WTC11 (cell line): ENCODE measurements around the gene LRRC9. TPM values are rescaled to one million over a fixed set of nuclear protein-coding genes. Genes with fewer than 3 reads are reported as not detected.

Experiments used
- ATAC-seq: fragments of 200-7000 bp; cut with Tn5 transposase; 2 replicates; pipeline ENCODE4 v1.10.0; 2021; ENCODE audit warnings: mild to moderate bottlenecking, moderate library complexity
- CTCF ChIA-PET: fragments of 300-600 bp; sonication (Branson Sonifier 250); formaldehyde crosslinking; loops from one replicate; lab custom pipeline; 2021; ENCODE audit warnings: antibody characterized with exemption; lab: Charles Lee
- POLR2A ChIA-PET: fragments of 350-600 bp; sonication (Branson Sonifier 250); formaldehyde crosslinking; loops from one replicate; lab custom pipeline; 2021; ENCODE audit warnings: antibody characterized with exemption; lab: Charles Lee
- DNase-seq: peaks from one replicate; pipeline ENCODE4 v3.0.0; 2021; ENCODE audit warnings: low spot score
- H3K27ac Mint-ChIP-seq: 2 replicates; pipeline ENCODE4 v1.8.0; 2021; ENCODE audit warnings: mixed read lengths
- H3K27me3 Mint-ChIP-seq: 2 replicates; pipeline ENCODE4 v1.8.0; 2021; ENCODE audit warnings: low read depth, mild to moderate bottlenecking, moderate library complexity, mixed read lengths
- H3K36me3 Mint-ChIP-seq: 2 replicates; pipeline ENCODE4 v1.8.0; 2021; ENCODE audit warnings: mixed read lengths
- H3K4me1 Mint-ChIP-seq: 2 replicates; pipeline ENCODE4 v1.8.0; 2022; ENCODE audit warnings: mixed read lengths
- H3K4me3 Mint-ChIP-seq: 2 replicates; pipeline ENCODE4 v1.8.0; 2021; ENCODE audit warnings: mild to moderate bottlenecking, moderate library complexity, mixed read lengths
- H3K9me3 Mint-ChIP-seq: 2 replicates; pipeline ENCODE4 v1.8.0; 2021; ENCODE audit warnings: mixed read lengths
- CBFB ChIP-seq: sonication (generic); formaldehyde crosslinking; IDR thresholded peaks from 2 replicates; pipeline ENCODE4 v1.8.1; 2022; ENCODE audit warnings: mild to moderate bottlenecking, low read depth, missing genetic modification reagents
- EMX1 ChIP-seq: fragments of 250-450 bp; sonication (Bioruptor Pico); IDR thresholded peaks from 2 replicates; pipeline ENCODE4 v1.8.0; 2021; ENCODE audit warnings: mild to moderate bottlenecking
- ESRRA ChIP-seq: sonication (generic); formaldehyde crosslinking; IDR thresholded peaks from 2 replicates; pipeline ENCODE4 v1.8.1; 2022; ENCODE audit warnings: mild to moderate bottlenecking, missing genetic modification reagents, borderline replicate concordance
- FOXJ3 ChIP-seq: sonication (generic); formaldehyde crosslinking; IDR thresholded peaks from 2 replicates; pipeline ENCODE4 v1.9.0; 2021; ENCODE audit warnings: missing genetic modification reagents, mild to moderate bottlenecking, borderline replicate concordance
- GTF2I ChIP-seq: fragments of 250-450 bp; sonication (Bioruptor Pico); conservative IDR thresholded peaks from 2 replicates; pipeline ENCODE4 v1.4.0; 2021; ENCODE audit warnings: mild to moderate bottlenecking
- IRF2 ChIP-seq: sonication (generic); formaldehyde crosslinking; IDR thresholded peaks from 2 replicates; pipeline ENCODE4 v1.8.0; 2022; ENCODE audit warnings: low read depth, missing genetic modification reagents, borderline replicate concordance
- MYBL2 ChIP-seq: sonication (generic); formaldehyde crosslinking; IDR thresholded peaks from 2 replicates; pipeline ENCODE4 v1.8.1; 2023; ENCODE audit warnings: mild to moderate bottlenecking, moderate library complexity, missing genetic modification reagents
- NR3C1 ChIP-seq: sonication (generic); formaldehyde crosslinking; conservative IDR thresholded peaks from 2 replicates; pipeline ENCODE4 v1.8.1; 2023; ENCODE audit warnings: low read depth, mild to moderate bottlenecking, missing genetic modification reagents
- SP1 ChIP-seq: sonication (generic); formaldehyde crosslinking; conservative IDR thresholded peaks from 2 replicates; pipeline ENCODE4 v1.8.1; 2022; ENCODE audit warnings: missing genetic modification reagents
- TP53 ChIP-seq: sonication (generic); formaldehyde crosslinking; IDR thresholded peaks from 2 replicates; pipeline ENCODE4 v1.8.1; 2023; ENCODE audit warnings: mild to moderate bottlenecking, missing genetic modification reagents
- ZNF263 ChIP-seq: sonication (generic); formaldehyde crosslinking; IDR thresholded peaks from 2 replicates; pipeline ENCODE4 v1.8.1; 2022; ENCODE audit warnings: low read depth, mild to moderate bottlenecking, moderate library complexity, missing genetic modification reagents
- total RNA-seq: library from RNA; stranded (reverse); gene quantifications from 3 replicates; pipeline ENCODE4 v1.2.3, GENCODE V29; 2021
- TF ChIP-seq, protein P1 (sequence below): sonication (generic); formaldehyde crosslinking; IDR thresholded peaks from 2 replicates; pipeline ENCODE4 v1.8.1; 2022; ENCODE audit warnings: mild to moderate bottlenecking, moderate library complexity, missing genetic modification reagents
- TF ChIP-seq, protein P2 (sequence below): fragments of 250-450 bp; sonication (Bioruptor Pico); IDR thresholded peaks from 2 replicates; pipeline ENCODE4 v1.9.0; 2021; ENCODE audit warnings: mild to moderate bottlenecking
- TF ChIP-seq, protein P3 (sequence below): fragments of 250-450 bp; sonication (Bioruptor Pico); IDR thresholded peaks from 2 replicates; pipeline ENCODE4 v1.9.0; 2021; ENCODE audit warnings: mild to moderate bottlenecking
- TF ChIP-seq, protein P4 (sequence below): sonication (generic); formaldehyde crosslinking; IDR thresholded peaks from 2 replicates; pipeline ENCODE4 v1.8.0; 2022; ENCODE audit warnings: mild to moderate bottlenecking, missing genetic modification reagents
- TF ChIP-seq, protein P5 (sequence below): sonication (generic); formaldehyde crosslinking; IDR thresholded peaks from 2 replicates; pipeline ENCODE4 v1.8.0; 2023; ENCODE audit warnings: mild to moderate bottlenecking, missing genetic modification reagents
- TF ChIP-seq, protein P6 (sequence below): sonication (generic); formaldehyde crosslinking; conservative IDR thresholded peaks from 2 replicates; pipeline ENCODE4 v1.8.1; 2022; ENCODE audit warnings: mild to moderate bottlenecking, missing genetic modification reagents

LRRC9 gene
- total RNA-seq, 1 experiment from 2014 or later, result 0.79 TPM

DNA sequence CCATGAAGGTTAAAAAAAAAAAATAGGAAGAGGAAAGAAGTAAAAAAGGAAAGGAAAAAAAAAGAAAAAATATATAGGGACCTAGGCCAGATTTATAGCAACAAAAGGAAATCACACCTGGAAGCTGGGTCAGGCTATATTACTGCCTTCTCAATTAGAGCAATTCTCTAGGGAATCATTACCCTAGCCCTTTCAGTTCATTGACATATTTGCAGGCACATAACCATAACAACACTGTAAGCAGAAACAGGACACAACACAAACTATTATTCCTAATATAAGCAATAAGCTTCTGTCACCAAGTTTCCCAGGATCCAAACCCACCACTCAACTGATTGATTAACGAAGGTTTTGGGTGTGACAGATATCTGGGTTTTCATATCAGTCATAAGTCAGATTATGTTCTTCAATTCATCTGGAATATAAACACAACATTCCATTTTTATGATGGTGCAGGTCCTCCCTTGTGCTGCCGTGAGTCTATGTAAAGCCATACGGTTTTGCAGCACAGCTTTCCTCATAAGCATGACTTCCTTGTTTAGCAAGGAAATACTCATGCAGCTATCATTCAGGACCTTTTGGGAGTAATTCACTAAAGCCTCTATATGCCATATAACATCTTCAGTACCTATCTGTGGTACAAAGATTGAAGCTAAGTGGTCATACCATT, 176.0 kb downstream of the LRRC9 start:
- DNase-seq (no peak), ATAC-seq (no peak)
- peaks cover 19% of the 10 kb centered on the region for H3K36me3 Mint-ChIP-seq
- ChIA-PET CTCF (interaction anchor here (1.0 kb wide), 1 partner anchor 131 kb away, joined by 3 read pairs; no protein-coding TSS in a partner anchor), POLR2A (no interaction called here)
- no peak overlapping the region for H3K4me3 Mint-ChIP-seq
- H3K27ac Mint-ChIP-seq, result no peak overlapping the region
- no peaks in the 10 kb centered on the region for H3K27me3 Mint-ChIP-seq
- peaks cover 34% of the 10 kb centered on the region for H3K4me1 Mint-ChIP-seq
- H3K9me3 Mint-ChIP-seq, result peaks cover 3% of the 10 kb centered on the region; the same call in 1 of the 2 replicates
- TF ChIP-seq NR3C1 (CRISPR knock-in tag), result no peak
- TF ChIP-seq GTF2I, result no peak
- TF ChIP-seq, protein P1, sequence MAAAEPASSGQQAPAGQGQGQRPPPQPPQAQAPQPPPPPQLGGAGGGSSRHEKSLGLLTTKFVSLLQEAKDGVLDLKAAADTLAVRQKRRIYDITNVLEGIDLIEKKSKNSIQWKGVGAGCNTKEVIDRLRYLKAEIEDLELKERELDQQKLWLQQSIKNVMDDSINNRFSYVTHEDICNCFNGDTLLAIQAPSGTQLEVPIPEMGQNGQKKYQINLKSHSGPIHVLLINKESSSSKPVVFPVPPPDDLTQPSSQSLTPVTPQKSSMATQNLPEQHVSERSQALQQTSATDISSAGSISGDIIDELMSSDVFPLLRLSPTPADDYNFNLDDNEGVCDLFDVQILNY (CRISPR knock-in tag), result no peak
- TF ChIP-seq, protein P2, sequence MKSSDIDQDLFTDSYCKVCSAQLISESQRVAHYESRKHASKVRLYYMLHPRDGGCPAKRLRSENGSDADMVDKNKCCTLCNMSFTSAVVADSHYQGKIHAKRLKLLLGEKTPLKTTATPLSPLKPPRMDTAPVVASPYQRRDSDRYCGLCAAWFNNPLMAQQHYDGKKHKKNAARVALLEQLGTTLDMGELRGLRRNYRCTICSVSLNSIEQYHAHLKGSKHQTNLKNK, result no peak
- no peak for TF ChIP-seq ESRRA (CRISPR knock-in tag)
- no peak for TF ChIP-seq IRF2 (CRISPR knock-in tag)
- TF ChIP-seq, protein P3, sequence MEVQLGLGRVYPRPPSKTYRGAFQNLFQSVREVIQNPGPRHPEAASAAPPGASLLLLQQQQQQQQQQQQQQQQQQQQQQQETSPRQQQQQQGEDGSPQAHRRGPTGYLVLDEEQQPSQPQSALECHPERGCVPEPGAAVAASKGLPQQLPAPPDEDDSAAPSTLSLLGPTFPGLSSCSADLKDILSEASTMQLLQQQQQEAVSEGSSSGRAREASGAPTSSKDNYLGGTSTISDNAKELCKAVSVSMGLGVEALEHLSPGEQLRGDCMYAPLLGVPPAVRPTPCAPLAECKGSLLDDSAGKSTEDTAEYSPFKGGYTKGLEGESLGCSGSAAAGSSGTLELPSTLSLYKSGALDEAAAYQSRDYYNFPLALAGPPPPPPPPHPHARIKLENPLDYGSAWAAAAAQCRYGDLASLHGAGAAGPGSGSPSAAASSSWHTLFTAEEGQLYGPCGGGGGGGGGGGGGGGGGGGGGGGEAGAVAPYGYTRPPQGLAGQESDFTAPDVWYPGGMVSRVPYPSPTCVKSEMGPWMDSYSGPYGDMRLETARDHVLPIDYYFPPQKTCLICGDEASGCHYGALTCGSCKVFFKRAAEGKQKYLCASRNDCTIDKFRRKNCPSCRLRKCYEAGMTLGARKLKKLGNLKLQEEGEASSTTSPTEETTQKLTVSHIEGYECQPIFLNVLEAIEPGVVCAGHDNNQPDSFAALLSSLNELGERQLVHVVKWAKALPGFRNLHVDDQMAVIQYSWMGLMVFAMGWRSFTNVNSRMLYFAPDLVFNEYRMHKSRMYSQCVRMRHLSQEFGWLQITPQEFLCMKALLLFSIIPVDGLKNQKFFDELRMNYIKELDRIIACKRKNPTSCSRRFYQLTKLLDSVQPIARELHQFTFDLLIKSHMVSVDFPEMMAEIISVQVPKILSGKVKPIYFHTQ (CRISPR knock-in tag), result no peak
- TF ChIP-seq, protein P4, sequence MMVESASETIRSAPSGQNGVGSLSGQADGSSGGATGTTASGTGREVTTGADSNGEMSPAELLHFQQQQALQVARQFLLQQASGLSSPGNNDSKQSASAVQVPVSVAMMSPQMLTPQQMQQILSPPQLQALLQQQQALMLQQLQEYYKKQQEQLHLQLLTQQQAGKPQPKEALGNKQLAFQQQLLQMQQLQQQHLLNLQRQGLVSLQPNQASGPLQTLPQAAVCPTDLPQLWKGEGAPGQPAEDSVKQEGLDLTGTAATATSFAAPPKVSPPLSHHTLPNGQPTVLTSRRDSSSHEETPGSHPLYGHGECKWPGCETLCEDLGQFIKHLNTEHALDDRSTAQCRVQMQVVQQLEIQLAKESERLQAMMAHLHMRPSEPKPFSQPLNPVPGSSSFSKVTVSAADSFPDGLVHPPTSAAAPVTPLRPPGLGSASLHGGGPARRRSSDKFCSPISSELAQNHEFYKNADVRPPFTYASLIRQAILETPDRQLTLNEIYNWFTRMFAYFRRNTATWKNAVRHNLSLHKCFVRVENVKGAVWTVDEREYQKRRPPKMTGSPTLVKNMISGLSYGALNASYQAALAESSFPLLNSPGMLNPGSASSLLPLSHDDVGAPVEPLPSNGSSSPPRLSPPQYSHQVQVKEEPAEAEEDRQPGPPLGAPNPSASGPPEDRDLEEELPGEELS (CRISPR knock-in tag), result no peak
- TF ChIP-seq EMX1 (CRISPR knock-in tag), result no peak
- TF ChIP-seq SP1 (CRISPR knock-in tag), result no peak
- TF ChIP-seq MYBL2 (CRISPR knock-in tag), result no peak
- no peak for TF ChIP-seq TP53
- no peak for TF ChIP-seq ZNF263 (CRISPR knock-in tag)
- TF ChIP-seq CBFB (CRISPR knock-in tag), result no peak
- TF ChIP-seq, protein P5, sequence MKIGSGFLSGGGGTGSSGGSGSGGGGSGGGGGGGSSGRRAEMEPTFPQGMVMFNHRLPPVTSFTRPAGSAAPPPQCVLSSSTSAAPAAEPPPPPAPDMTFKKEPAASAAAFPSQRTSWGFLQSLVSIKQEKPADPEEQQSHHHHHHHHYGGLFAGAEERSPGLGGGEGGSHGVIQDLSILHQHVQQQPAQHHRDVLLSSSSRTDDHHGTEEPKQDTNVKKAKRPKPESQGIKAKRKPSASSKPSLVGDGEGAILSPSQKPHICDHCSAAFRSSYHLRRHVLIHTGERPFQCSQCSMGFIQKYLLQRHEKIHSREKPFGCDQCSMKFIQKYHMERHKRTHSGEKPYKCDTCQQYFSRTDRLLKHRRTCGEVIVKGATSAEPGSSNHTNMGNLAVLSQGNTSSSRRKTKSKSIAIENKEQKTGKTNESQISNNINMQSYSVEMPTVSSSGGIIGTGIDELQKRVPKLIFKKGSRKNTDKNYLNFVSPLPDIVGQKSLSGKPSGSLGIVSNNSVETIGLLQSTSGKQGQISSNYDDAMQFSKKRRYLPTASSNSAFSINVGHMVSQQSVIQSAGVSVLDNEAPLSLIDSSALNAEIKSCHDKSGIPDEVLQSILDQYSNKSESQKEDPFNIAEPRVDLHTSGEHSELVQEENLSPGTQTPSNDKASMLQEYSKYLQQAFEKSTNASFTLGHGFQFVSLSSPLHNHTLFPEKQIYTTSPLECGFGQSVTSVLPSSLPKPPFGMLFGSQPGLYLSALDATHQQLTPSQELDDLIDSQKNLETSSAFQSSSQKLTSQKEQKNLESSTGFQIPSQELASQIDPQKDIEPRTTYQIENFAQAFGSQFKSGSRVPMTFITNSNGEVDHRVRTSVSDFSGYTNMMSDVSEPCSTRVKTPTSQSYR (CRISPR knock-in tag), result no peak
- no peak for TF ChIP-seq FOXJ3 (CRISPR knock-in tag)
- TF ChIP-seq, protein P6, sequence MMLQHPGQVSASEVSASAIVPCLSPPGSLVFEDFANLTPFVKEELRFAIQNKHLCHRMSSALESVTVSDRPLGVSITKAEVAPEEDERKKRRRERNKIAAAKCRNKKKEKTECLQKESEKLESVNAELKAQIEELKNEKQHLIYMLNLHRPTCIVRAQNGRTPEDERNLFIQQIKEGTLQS (CRISPR knock-in tag), result no peak
- TF ChIP-seq, all 79 proteins: peak for 0
